Measurements from ENCODE around the gene IBSP. TPM values are rescaled to one million over a fixed set of nuclear protein-coding genes. Genes with fewer than 3 reads are reported as not detected.

IBSP gene
- total RNA-seq, 1 experiment from 2014 or later: not detected

GRCh38 chr4:87851332-87851731, 52.0 kb downstream of the IBSP start:
- in situ Hi-C loops (cut with HindIII; ENCODE audit: low pct_unique_long_range_greater_than_20kb, low sequenced_read_pairs): no loop called here
- H3K4me1 ChIP-seq (ENCODE audit: control insufficient read depth, insufficient read depth, low read length): no peaks in the 10 kb centered on the region
- intact Hi-C loops (cut with micrococcal nuclease; ENCODE audit: unreplicated experiment): loop anchor here (5.0 kb wide), 1 partner anchor 361 kb away; no protein-coding TSS in a partner anchor
- no peaks in the 10 kb centered on the region for H3K9me3 ChIP-seq (ENCODE audit: control insufficient read depth, insufficient read depth, low read depth, low read length)
- TF ChIP-seq TCF7L2 (IDR thresholded peaks at IDR 0.05; ENCODE audit: low read depth, low read length): no peak
- no peak for TF ChIP-seq REST (IDR thresholded peaks at IDR 0.05; ENCODE audit: insufficient read depth in 1 of 2, low read depth in 2 of 2, low read length in 1 of 2)
- no peak for TF ChIP-seq POLR2AphosphoS5 (IDR thresholded peaks at IDR 0.05; ENCODE audit: low read depth, low read length)
- no peak for TF ChIP-seq CTCF (IDR thresholded peaks at IDR 0.05)
- TF ChIP-seq SIN3A (IDR thresholded peaks at IDR 0.05; ENCODE audit: borderline replicate concordance, insufficient read depth, low read depth, low read length): no peak
- ATAC-seq: no peak
- ChIA-PET POLR2A (no interaction called here), CTCF (interaction anchor here (1.0 kb wide), 1 partner anchor 122 kb away, joined by 3 read pairs; no protein-coding TSS in a partner anchor)
- H3K27ac ChIP-seq (ENCODE audit: low read length): no peak overlapping the region
- no peak for DNase-seq (ENCODE audit: low read depth, low spot score)
- H3K36me3 ChIP-seq (ENCODE audit: control insufficient read depth, insufficient read depth, low read length): no peaks in the 10 kb centered on the region
- no peak overlapping the region for H3K4me3 ChIP-seq (ENCODE audit: low read depth in 2 of 2, low read length in 2 of 2)
- BruUV-seq (replicated peaks): no TSS peak
- H3K27me3 ChIP-seq (ENCODE audit: control insufficient read depth, insufficient read depth, low read length): peaks cover 7% of the 10 kb centered on the region

DNA sequence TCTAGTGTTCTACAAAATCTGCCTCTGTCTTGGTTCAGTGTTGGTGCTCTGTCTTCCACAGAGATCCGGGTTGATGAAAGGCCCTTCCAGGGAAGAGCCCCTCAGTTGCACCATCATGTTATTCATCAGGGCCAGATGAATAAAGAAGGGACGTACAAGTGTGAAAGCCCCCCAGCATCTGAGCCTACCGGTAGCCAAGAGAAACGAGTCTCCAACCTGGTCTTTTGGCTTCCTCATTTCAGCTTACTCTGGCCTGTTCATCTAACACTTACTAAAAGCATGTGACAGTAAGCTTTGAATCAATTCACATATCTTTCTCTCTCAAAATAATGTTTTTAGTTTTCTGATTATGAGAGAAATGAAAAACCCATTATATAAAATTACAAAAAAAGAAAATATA, 52.6 kb downstream of the IBSP start:
- no peak for DNase-seq (ENCODE audit: low read depth, low spot score)
- H3K27ac ChIP-seq (ENCODE audit: low read length): no peak overlapping the region
- H3K27me3 ChIP-seq (ENCODE audit: control insufficient read depth, insufficient read depth, low read length): peaks cover 7% of the 10 kb centered on the region
- no peaks in the 10 kb centered on the region for H3K4me1 ChIP-seq (ENCODE audit: control insufficient read depth, insufficient read depth, low read length)
- POLR2A ChIA-PET: no interaction called here
- no peak overlapping the region for H3K4me3 ChIP-seq (ENCODE audit: low read depth in 2 of 2, low read length in 2 of 2)
- intact Hi-C loops (cut with micrococcal nuclease; ENCODE audit: unreplicated experiment): loop anchor here (5.0 kb wide), 1 partner anchor 360 kb away; no protein-coding TSS in a partner anchor
- H3K36me3 ChIP-seq (ENCODE audit: control insufficient read depth, insufficient read depth, low read length): no peaks in the 10 kb centered on the region
- TF ChIP-seq REST (IDR thresholded peaks at IDR 0.05; ENCODE audit: insufficient read depth in 1 of 2, low read depth in 2 of 2, low read length in 1 of 2) (no peak), SIN3A (IDR thresholded peaks at IDR 0.05; ENCODE audit: borderline replicate concordance, insufficient read depth, low read depth, low read length) (no peak), CTCF (IDR thresholded peaks at IDR 0.05) (no peak), POLR2AphosphoS5 (IDR thresholded peaks at IDR 0.05; ENCODE audit: low read depth, low read length) (no peak), TCF7L2 (IDR thresholded peaks at IDR 0.05; ENCODE audit: low read depth, low read length) (no peak)
- BruUV-seq (replicated peaks): no TSS peak
- in situ Hi-C loops (cut with HindIII; ENCODE audit: low pct_unique_long_range_greater_than_20kb, low sequenced_read_pairs): no loop called here
- H3K9me3 ChIP-seq (ENCODE audit: control insufficient read depth, insufficient read depth, low read depth, low read length): no peaks in the 10 kb centered on the region
- CTCF ChIA-PET: interaction anchor here (1.0 kb wide), 1 partner anchor 122 kb away, joined by 3 read pairs; no protein-coding TSS in a partner anchor
- ATAC-seq: no peak
